HEK293 (cell line): ENCODE measurements around the gene SLC1A2.

Source experiments
- MZF1 ChIP-seq: fragments of 450-650 bp; formaldehyde crosslinking; IDR thresholded peaks from 2 replicates; pipeline ENCODE4 v1.5.1; 2017; ENCODE audit warnings: missing biosample characterization, missing genetic modification characterization, borderline replicate concordance
- PBX3 ChIP-seq: sonication (generic); formaldehyde crosslinking; IDR thresholded peaks from 2 replicates; pipeline ENCODE4 v1.8.1; 2022; ENCODE audit warnings: mild to moderate bottlenecking, moderate library complexity, missing genetic modification reagents
- PRDM6 ChIP-seq: fragments of 450-650 bp; formaldehyde crosslinking; IDR thresholded peaks from 2 replicates; pipeline ENCODE4 v1.5.1; 2017; ENCODE audit warnings: missing biosample characterization, missing genetic modification characterization
- REPIN1 ChIP-seq: fragments of 450-650 bp; formaldehyde crosslinking; IDR thresholded peaks from 2 replicates; pipeline ENCODE4 v1.5.1; 2017; ENCODE audit warnings: missing biosample characterization, missing genetic modification characterization, low read depth
- REST ChIP-seq: fragments of 450-650 bp; formaldehyde crosslinking; IDR thresholded peaks from 2 replicates; pipeline ENCODE4 v1.5.1; 2016; ENCODE audit warnings: missing biosample characterization, missing genetic modification characterization
- SP2 ChIP-seq: fragments of 450-650 bp; formaldehyde crosslinking; IDR thresholded peaks from 2 replicates; pipeline ENCODE4 v1.5.1; 2016; ENCODE audit warnings: missing biosample characterization, missing genetic modification characterization
- YY2 ChIP-seq: fragments of 450-650 bp; formaldehyde crosslinking; IDR thresholded peaks from 2 replicates; pipeline ENCODE4 v1.5.1; 2016; ENCODE audit warnings: missing biosample characterization, missing genetic modification characterization
- ZBTB20 ChIP-seq: fragments of 450-650 bp; formaldehyde crosslinking; IDR thresholded peaks from 2 replicates; pipeline ENCODE4 v1.5.1; 2016; ENCODE audit warnings: missing biosample characterization, missing genetic modification characterization
- ZBTB6 ChIP-seq: fragments of 450-650 bp; formaldehyde crosslinking; IDR thresholded peaks from 2 replicates; pipeline ENCODE4 v1.5.1; 2017; ENCODE audit warnings: missing biosample characterization, missing genetic modification characterization
- ZBTB7A ChIP-seq: fragments of 450-650 bp; formaldehyde crosslinking; IDR thresholded peaks from 2 replicates; pipeline ENCODE4 v1.5.1; 2016; ENCODE audit warnings: low read depth, missing biosample characterization, missing genetic modification characterization
- ZBTB8A ChIP-seq: fragments of 450-650 bp; formaldehyde crosslinking; IDR thresholded peaks from 2 replicates; pipeline ENCODE4 v1.5.1; 2016; ENCODE audit warnings: missing biosample characterization, missing genetic modification characterization
- ZFP3 ChIP-seq: fragments of 450-650 bp; formaldehyde crosslinking; IDR thresholded peaks from 2 replicates; pipeline ENCODE4 v1.5.1; 2016; ENCODE audit warnings: low read depth, missing biosample characterization, missing genetic modification characterization
- ZNF214 ChIP-seq: fragments of 450-650 bp; formaldehyde crosslinking; IDR thresholded peaks from 2 replicates; pipeline ENCODE4 v1.5.1; 2017; ENCODE audit warnings: missing biosample characterization, mild to moderate bottlenecking, missing genetic modification characterization, borderline replicate concordance
- ZNF223 ChIP-seq: fragments of 450-650 bp; formaldehyde crosslinking; IDR thresholded peaks from 2 replicates; pipeline ENCODE4 v1.5.1; 2016; ENCODE audit warnings: missing biosample characterization, missing genetic modification characterization
- ZNF280D ChIP-seq: fragments of 450-650 bp; formaldehyde crosslinking; IDR thresholded peaks from 2 replicates; pipeline ENCODE4 v1.5.1; 2016; ENCODE audit warnings: missing biosample characterization, missing genetic modification characterization
- ZNF354C ChIP-seq: fragments of 450-650 bp; formaldehyde crosslinking; IDR thresholded peaks from 2 replicates; pipeline ENCODE4 v1.5.1; 2016; ENCODE audit warnings: missing biosample characterization, missing genetic modification characterization, low read depth, borderline replicate concordance
- ZNF398 ChIP-seq: fragments of 450-650 bp; formaldehyde crosslinking; IDR thresholded peaks from 2 replicates; pipeline ENCODE4 v1.5.1; 2017; ENCODE audit warnings: missing biosample characterization, missing genetic modification characterization
- ZNF473 ChIP-seq: fragments of 450-650 bp; formaldehyde crosslinking; IDR thresholded peaks from 2 replicates; pipeline ENCODE4 v1.5.1; 2017; ENCODE audit warnings: missing biosample characterization, missing genetic modification characterization
- ZNF549 ChIP-seq: fragments of 450-650 bp; IDR thresholded peaks from 2 replicates; pipeline ENCODE4 v1.5.1; 2018; ENCODE audit warnings: missing biosample characterization, missing genetic modification characterization, mild to moderate bottlenecking, inconsistent platforms, moderate library complexity
- ZNF585B ChIP-seq: fragments of 450-650 bp; formaldehyde crosslinking; IDR thresholded peaks from 2 replicates; pipeline ENCODE4 v1.5.1; 2016; ENCODE audit warnings: missing biosample characterization, missing genetic modification characterization
- ZNF664 ChIP-seq: fragments of 450-650 bp; formaldehyde crosslinking; IDR thresholded peaks from 2 replicates; pipeline ENCODE4 v1.5.1; 2016; ENCODE audit warnings: missing biosample characterization, missing genetic modification characterization
- ZNF701 ChIP-seq: fragments of 450-650 bp; formaldehyde crosslinking; IDR thresholded peaks from 2 replicates; pipeline ENCODE4 v1.5.1; 2016; ENCODE audit warnings: missing biosample characterization, missing genetic modification characterization
- ZSCAN18 ChIP-seq: fragments of 450-650 bp; formaldehyde crosslinking; IDR thresholded peaks from 2 replicates; pipeline ENCODE4 v1.5.1; 2016; ENCODE audit warnings: missing biosample characterization, missing genetic modification characterization

Gene SLC1A2

GRCh38 chr11:35418282-35419183 lies 825 bp downstream of the SLC1A2 start (continued):
- TF ChIP-seq ZNF280D (tag by site-specific recombination), result no peak
- TF ChIP-seq ZBTB6, result no peak
- TF ChIP-seq PBX3 (CRISPR knock-in tag), result no peak
- no peak for TF ChIP-seq ZFP3 (tag by site-specific recombination)
- no peak for TF ChIP-seq ZNF664 (tag by site-specific recombination)
- no peak for TF ChIP-seq YY2 (tag by site-specific recombination)
- peak; percentile 46 for TF ChIP-seq SP2 (tag by site-specific recombination)
- TF ChIP-seq ZNF354C (tag by site-specific recombination), result no peak
- TF ChIP-seq ZNF585B (tag by site-specific recombination), result no peak
- TF ChIP-seq ZNF398, result no peak
- no peak for TF ChIP-seq PRDM6 (tag by site-specific recombination)
- TF ChIP-seq ZBTB7A (tag by site-specific recombination), result no peak
- peak; percentile 94 for TF ChIP-seq ZBTB8A (tag by site-specific recombination)
- TF ChIP-seq ZNF549 (tag by site-specific recombination), result no peak
- TF ChIP-seq ZNF701 (tag by site-specific recombination), result no peak
- no peak for TF ChIP-seq ZSCAN18 (tag by site-specific recombination)
- TF ChIP-seq ZBTB20, result peak; percentile 51; the same call in 1 of the 2 replicates
- TF ChIP-seq MZF1 (tag by site-specific recombination), result peak; percentile 55; the same call in 1 of the 2 replicates
- no peak for TF ChIP-seq ZNF214 (tag by site-specific recombination)
- TF ChIP-seq ZNF223 (tag by site-specific recombination), result peak; percentile 72; the same call in 1 of the 2 replicates
- TF ChIP-seq ZNF473 (tag by site-specific recombination), result no peak
- no peak for TF ChIP-seq REST
- no peak for TF ChIP-seq REPIN1 (tag by site-specific recombination)
